Subcutaneous abdominal adipose tissue (tissue), 5 donors: ENCODE measurements around the gene EXOSC3.

Experiments used
- H3K27ac ChIP-seq: one replicate; pipeline ENCODE4 v1.7.0; 2013; ENCODE audit warnings: low read depth, mild to moderate bottlenecking, inconsistent platforms, low read length, moderate library complexity
- H3K27me3 ChIP-seq, 5 donors: one replicate each; pipeline ENCODE4 v1.7.0; 2013; ENCODE audit warnings: low read length in 5 of 5, inconsistent platforms in 1 of 5; ENCODE audit not compliant: control insufficient read depth in 5 of 5, insufficient read depth in 4 of 5
- H3K36me3 ChIP-seq, 5 donors: one replicate each; pipeline ENCODE4 v1.7.0; 2013; ENCODE audit warnings: low read length in 5 of 5; ENCODE audit not compliant: control insufficient read depth in 5 of 5, insufficient read depth in 5 of 5
- H3K4me1 ChIP-seq, 5 donors: one replicate each; pipeline ENCODE4 v1.7.0; 2013; ENCODE audit warnings: low read length in 5 of 5, mild to moderate bottlenecking in 3 of 5, moderate library complexity in 1 of 5; ENCODE audit not compliant: control insufficient read depth in 5 of 5, insufficient read depth in 5 of 5
- H3K4me3 ChIP-seq, 5 donors: one replicate each; pipeline ENCODE4 v1.7.0; 2013; ENCODE audit warnings: low read length in 5 of 5, low read depth in 1 of 5
- H3K9ac ChIP-seq, 5 donors: one replicate each; pipeline ENCODE4 v1.7.0; 2013; ENCODE audit warnings: low read length in 5 of 5, mild to moderate bottlenecking in 4 of 5, moderate library complexity in 3 of 5
- H3K9me3 ChIP-seq, 5 donors: one replicate each; pipeline ENCODE4 v1.7.0; 2013; ENCODE audit warnings: low read length in 5 of 5; ENCODE audit not compliant: control insufficient read depth in 5 of 5
- donor health status: healthy.
- donor health status: healthy.
- donor health status: healthy.
- donor health status: healthy.
- donor health status: healthy.

Gene EXOSC3

GRCh38 chr9:37801959-37802711 lies 17.3 kb upstream of the EXOSC3 start:
- peaks cover 10 to 34% (median 27%) of the 10 kb centered on the region in 5 donors for H3K4me1 ChIP-seq
- peak overlapping the region; percentile 79 to 99 (median 88) for H3K4me3 ChIP-seq
- H3K9ac ChIP-seq, result peak overlapping the region; percentile 73 to 99 (median 93)
- H3K9me3 ChIP-seq, result no peaks in the 10 kb centered on the region
- H3K36me3 ChIP-seq, result no peaks in the 10 kb centered on the region
- peak overlapping the region; percentile 88 for H3K27ac ChIP-seq
- H3K27me3 ChIP-seq, result no peaks in the 10 kb centered on the region

GRCh38 chr9:37801287-37801850 lies 16.5 kb upstream of the EXOSC3 start:
- Histone ChIP-seq H3K27ac (peak overlapping the region; percentile 88), H3K9me3 (no peaks in the 10 kb centered on the region), H3K4me3 (peak overlapping the region; percentile 79 to 99 (median 88)), H3K36me3 (no peaks in the 10 kb centered on the region), H3K4me1 (peaks cover 10 to 34% (median 27%) of the 10 kb centered on the region in 5 donors), H3K27me3 (no peaks in the 10 kb centered on the region), H3K9ac (peak overlapping the region; percentile 73 to 99 (median 93))

GRCh38 chr9:37800631-37801286 lies 15.9 kb upstream of the EXOSC3 start, which contains the start of gene DCAF10:
Gene DCAF10 (plus strand): TSS chr9:37800797. CDS start chr9:37800867, 70 bp downstream.
- Histone ChIP-seq H3K27ac (peak within 1 kb of the TSS; percentile 88), H3K4me3 (peak within 1 kb of the TSS; percentile 79 to 99 (median 95)), H3K4me1 (peaks cover 10 to 34% (median 27%) of the 10 kb centered on the region in 5 donors), H3K27me3 (no peaks in the 10 kb centered on the region), H3K36me3 (no peaks in the 10 kb centered on the region), H3K9ac (peak within 1 kb of the TSS; percentile 73 to 99 (median 93)), H3K9me3 (no peaks in the 10 kb centered on the region)

- Histone ChIP-seq H3K9ac (no peak overlapping the region), H3K4me3 (no peak overlapping the region), H3K27ac (no peak overlapping the region), H3K27me3 (no peaks in the 10 kb centered on the region), H3K9me3 (no peaks in the 10 kb centered on the region), H3K36me3 (no peaks in the 10 kb centered on the region), H3K4me1 (peaks cover 10 to 33% (median 27%) of the 10 kb centered on the region in 5 donors)
Observed at GRCh38 chr9:37798677-37799076, 13.8 kb upstream of the EXOSC3 start.

- Histone ChIP-seq H3K36me3 (no peaks in the 10 kb centered on the region), H3K4me3 (no peak overlapping the region), H3K27me3 (no peaks in the 10 kb centered on the region), H3K9ac (no peak overlapping the region), H3K27ac (no peak overlapping the region), H3K4me1 (peaks cover 2 to 13% (median 8%) of the 10 kb centered on the region in 5 donors), H3K9me3 (no peaks in the 10 kb centered on the region)
Observed at GRCh38 chr9:37796232-37796631, 11.4 kb upstream of the EXOSC3 start.

GRCh38 chr9:37792122-37792521 lies 7.3 kb upstream of the EXOSC3 start:
- Histone ChIP-seq H3K4me1 (peaks cover 0 to 6% (median 0%) of the 10 kb centered on the region in 5 donors), H3K36me3 (peaks cover 0 to 4% (median 0%) of the 10 kb centered on the region in 5 donors), H3K27me3 (peaks cover 0 to under 1% (median 0%) of the 10 kb centered on the region in 5 donors), H3K9ac (no peak overlapping the region), H3K9me3 (no peaks in the 10 kb centered on the region), H3K4me3 (no peak overlapping the region), H3K27ac (no peak overlapping the region)

- Histone ChIP-seq H3K4me1 (peaks cover 0 to 12% (median 6%) of the 10 kb centered on the region in 5 donors), H3K9me3 (no peaks in the 10 kb centered on the region), H3K36me3 (peaks cover 0 to 4% (median 0%) of the 10 kb centered on the region in 5 donors), H3K4me3 (no peak overlapping the region), H3K9ac (no peak overlapping the region), H3K27ac (no peak overlapping the region), H3K27me3 (peaks cover 0 to 2% (median 0%) of the 10 kb centered on the region in 5 donors)
Observed at GRCh38 chr9:37790096-37790495, 5.2 kb upstream of the EXOSC3 start.

- no peak overlapping the region for H3K9ac ChIP-seq
- H3K4me1 ChIP-seq, result peaks cover 5 to 24% (median 17%) of the 10 kb centered on the region in 5 donors
- H3K27ac ChIP-seq, result no peak overlapping the region
- H3K9me3 ChIP-seq, result no peaks in the 10 kb centered on the region
- H3K36me3 ChIP-seq, result peaks cover 0 to 6% (median 2%) of the 10 kb centered on the region in 5 donors
- H3K27me3 ChIP-seq, result peaks cover 0 to 2% (median 0%) of the 10 kb centered on the region in 5 donors
- H3K4me3 ChIP-seq, result no peak overlapping the region
Observed at GRCh38 chr9:37788332-37788731, 3.5 kb upstream of the EXOSC3 start.

- Histone ChIP-seq H3K4me1 (peaks cover 5 to 29% (median 23%) of the 10 kb centered on the region in 5 donors), H3K4me3 (no peak overlapping the region), H3K27me3 (peaks cover 0 to 2% (median 0%) of the 10 kb centered on the region in 5 donors), H3K27ac (no peak overlapping the region), H3K9ac (no peak overlapping the region), H3K9me3 (no peaks in the 10 kb centered on the region), H3K36me3 (peaks cover 11 to 19% (median 14%) of the 10 kb centered on the region in 5 donors)
Observed at GRCh38 chr9:37787059-37787458, 2.2 kb upstream of the EXOSC3 start.

GRCh38 chr9:37784291-37784615 lies 611 bp downstream of the EXOSC3 start:
- Histone ChIP-seq H3K9ac (peak overlapping the region; percentile 77 to 94 (median 81)), H3K9me3 (no peaks in the 10 kb centered on the region), H3K27ac (peak overlapping the region; percentile 60), H3K4me1 (peaks cover 5 to 29% (median 23%) of the 10 kb centered on the region in 5 donors), H3K36me3 (peaks cover 35 to 43% (median 40%) of the 10 kb centered on the region in 5 donors), H3K4me3 (peak overlapping the region; percentile 93 to 99 (median 94)), H3K27me3 (peaks cover 0 to 2% (median 0%) of the 10 kb centered on the region in 5 donors)
